PC-9 (cell line): Measurements from ENCODE around the gene BUB1B.

ENCODE experiments used
- EZH2 ChIP-seq: fragments of 200-600 bp; sonication (generic); IDR thresholded peaks from 2 replicates; pipeline ENCODE4 v1.8.0; 2017; ENCODE audit warnings: antibody characterized with exemption, low read depth
- TF ChIP-seq, protein P1 (sequence below): fragments of 200-600 bp; sonication (generic); conservative IDR thresholded peaks from 2 replicates; pipeline ENCODE4 v1.6.1; 2017; ENCODE audit warnings: mixed run types, antibody characterized with exemption, mild to moderate bottlenecking, moderate library complexity

DNA sequence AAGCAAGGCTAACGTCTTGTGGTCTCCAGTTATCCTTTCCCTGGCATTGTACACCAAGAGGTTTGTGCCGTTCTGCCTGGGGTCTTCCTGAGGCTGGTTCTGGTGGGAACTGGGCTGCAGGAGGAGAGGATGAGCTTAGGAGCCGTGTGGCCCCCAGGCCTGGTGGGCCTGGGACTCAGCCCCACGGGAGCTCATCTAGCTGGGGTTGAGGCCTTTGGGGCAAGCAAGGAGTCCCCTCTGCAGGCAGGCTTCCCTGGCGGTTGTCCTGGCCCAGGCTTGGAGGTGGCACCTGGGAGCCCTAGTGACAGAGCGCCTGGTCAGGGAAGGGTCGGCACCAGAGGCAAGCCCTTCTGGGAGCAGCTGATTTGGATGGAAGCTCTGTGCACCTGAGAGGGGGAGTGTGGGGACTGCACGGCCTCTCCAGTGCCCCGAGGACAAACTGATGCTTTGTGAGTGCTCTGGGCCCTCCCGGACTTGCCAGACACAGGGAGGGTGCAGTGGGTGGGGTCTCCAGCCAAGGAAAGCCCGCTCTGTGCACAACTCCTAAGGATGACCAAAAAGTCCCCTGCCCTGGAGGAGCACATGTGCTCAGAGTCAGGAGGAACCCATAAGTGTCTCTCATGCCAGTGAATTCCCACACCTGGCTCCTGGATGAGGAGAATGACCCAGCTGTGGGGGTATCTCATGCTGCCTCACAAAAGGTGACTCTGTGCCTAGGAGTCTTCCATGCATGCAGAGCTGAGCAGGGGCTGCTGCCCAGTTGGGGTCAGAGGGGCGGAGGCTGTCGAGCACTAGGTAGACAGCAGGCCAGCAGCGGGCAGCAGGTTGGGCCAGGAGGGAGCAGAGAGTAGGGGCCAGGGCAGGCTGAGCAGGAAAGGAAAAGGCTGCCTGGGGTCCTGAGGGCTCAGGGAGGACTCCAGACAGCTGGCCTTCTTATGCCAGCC lies 80.7 kb downstream of the BUB1B start:
- TF ChIP-seq, protein P1, sequence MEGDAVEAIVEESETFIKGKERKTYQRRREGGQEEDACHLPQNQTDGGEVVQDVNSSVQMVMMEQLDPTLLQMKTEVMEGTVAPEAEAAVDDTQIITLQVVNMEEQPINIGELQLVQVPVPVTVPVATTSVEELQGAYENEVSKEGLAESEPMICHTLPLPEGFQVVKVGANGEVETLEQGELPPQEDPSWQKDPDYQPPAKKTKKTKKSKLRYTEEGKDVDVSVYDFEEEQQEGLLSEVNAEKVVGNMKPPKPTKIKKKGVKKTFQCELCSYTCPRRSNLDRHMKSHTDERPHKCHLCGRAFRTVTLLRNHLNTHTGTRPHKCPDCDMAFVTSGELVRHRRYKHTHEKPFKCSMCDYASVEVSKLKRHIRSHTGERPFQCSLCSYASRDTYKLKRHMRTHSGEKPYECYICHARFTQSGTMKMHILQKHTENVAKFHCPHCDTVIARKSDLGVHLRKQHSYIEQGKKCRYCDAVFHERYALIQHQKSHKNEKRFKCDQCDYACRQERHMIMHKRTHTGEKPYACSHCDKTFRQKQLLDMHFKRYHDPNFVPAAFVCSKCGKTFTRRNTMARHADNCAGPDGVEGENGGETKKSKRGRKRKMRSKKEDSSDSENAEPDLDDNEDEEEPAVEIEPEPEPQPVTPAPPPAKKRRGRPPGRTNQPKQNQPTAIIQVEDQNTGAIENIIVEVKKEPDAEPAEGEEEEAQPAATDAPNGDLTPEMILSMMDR = no peak
- TF ChIP-seq EZH2 = no peak
